ENCODE data around the gene EXOC2. TPM values are rescaled to one million over a fixed set of nuclear protein-coding genes. Genes with fewer than 3 reads are reported as not detected.

Gene EXOC2
- total RNA-seq, 4 donors from 2014 or later: 19.5 to 23.6 (median 20.9) TPM

- WGBS, 2 donors: 91 to 94% methylated on average over 32 of the region's 32 CpGs
- no peak for TF ChIP-seq POLR2A (IDR thresholded peaks at IDR 0.05)
- TF ChIP-seq, protein P1, sequence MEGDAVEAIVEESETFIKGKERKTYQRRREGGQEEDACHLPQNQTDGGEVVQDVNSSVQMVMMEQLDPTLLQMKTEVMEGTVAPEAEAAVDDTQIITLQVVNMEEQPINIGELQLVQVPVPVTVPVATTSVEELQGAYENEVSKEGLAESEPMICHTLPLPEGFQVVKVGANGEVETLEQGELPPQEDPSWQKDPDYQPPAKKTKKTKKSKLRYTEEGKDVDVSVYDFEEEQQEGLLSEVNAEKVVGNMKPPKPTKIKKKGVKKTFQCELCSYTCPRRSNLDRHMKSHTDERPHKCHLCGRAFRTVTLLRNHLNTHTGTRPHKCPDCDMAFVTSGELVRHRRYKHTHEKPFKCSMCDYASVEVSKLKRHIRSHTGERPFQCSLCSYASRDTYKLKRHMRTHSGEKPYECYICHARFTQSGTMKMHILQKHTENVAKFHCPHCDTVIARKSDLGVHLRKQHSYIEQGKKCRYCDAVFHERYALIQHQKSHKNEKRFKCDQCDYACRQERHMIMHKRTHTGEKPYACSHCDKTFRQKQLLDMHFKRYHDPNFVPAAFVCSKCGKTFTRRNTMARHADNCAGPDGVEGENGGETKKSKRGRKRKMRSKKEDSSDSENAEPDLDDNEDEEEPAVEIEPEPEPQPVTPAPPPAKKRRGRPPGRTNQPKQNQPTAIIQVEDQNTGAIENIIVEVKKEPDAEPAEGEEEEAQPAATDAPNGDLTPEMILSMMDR (IDR thresholded peaks at IDR 0.05): no peak
- intact Hi-C loops (cut with DNase I; ENCODE audit: low total_unique reads): no loop called here
- no peak overlapping the region for H3K4me3 ChIP-seq (ENCODE audit: low read depth, poor library complexity, severe bottlenecking)
- no peak for DNase-seq (ENCODE audit: low spot score in 2 of 2)
Observed at GRCh38 chr6:503610-504362, 189.2 kb downstream of the EXOC2 start.

GRCh38 chr6:502761-503160, 190.2 kb downstream of the EXOC2 start:
- no peak for DNase-seq (ENCODE audit: low spot score in 2 of 2)
- no peak overlapping the region for H3K4me3 ChIP-seq (ENCODE audit: low read depth, poor library complexity, severe bottlenecking)
- intact Hi-C loops (cut with DNase I; ENCODE audit: low total_unique reads): no loop called here
- no peak for TF ChIP-seq POLR2A (IDR thresholded peaks at IDR 0.05)
- TF ChIP-seq, protein P1 (IDR thresholded peaks at IDR 0.05): no peak
- 87 to 89% methylated on average over 7 of the region's 7 CpGs for WGBS, 2 donors

GRCh38 chr6:501891-502601, 190.9 kb downstream of the EXOC2 start:
- no peak overlapping the region for H3K4me3 ChIP-seq (ENCODE audit: low read depth, poor library complexity, severe bottlenecking)
- no peak for TF ChIP-seq POLR2A (IDR thresholded peaks at IDR 0.05)
- TF ChIP-seq, protein P1 (IDR thresholded peaks at IDR 0.05): no peak
- intact Hi-C loops (cut with DNase I; ENCODE audit: low total_unique reads): no loop called here
- no peak for DNase-seq (ENCODE audit: low spot score in 2 of 2)
- WGBS, 2 donors: 78 to 84% methylated on average over 22 of the region's 22 CpGs

GRCh38 chr6:499617-500016, 193.3 kb downstream of the EXOC2 start:
- no peak for DNase-seq (ENCODE audit: low spot score in 2 of 2)
- intact Hi-C loops (cut with DNase I; ENCODE audit: low total_unique reads): no loop called here
- WGBS, 2 donors: 92% methylated on average over 3 of the region's 3 CpGs
- no peak for TF ChIP-seq POLR2A (IDR thresholded peaks at IDR 0.05)
- TF ChIP-seq, protein P1 (IDR thresholded peaks at IDR 0.05): no peak
- H3K4me3 ChIP-seq (ENCODE audit: low read depth, poor library complexity, severe bottlenecking): no peak overlapping the region

GRCh38 chr6:498795-499231, 194.1 kb downstream of the EXOC2 start:
- no peak for DNase-seq (ENCODE audit: low spot score in 2 of 2)
- H3K4me3 ChIP-seq (ENCODE audit: low read depth, poor library complexity, severe bottlenecking): no peak overlapping the region
- TF ChIP-seq, protein P1 (IDR thresholded peaks at IDR 0.05): no peak
- no peak for TF ChIP-seq POLR2A (IDR thresholded peaks at IDR 0.05)
- 83 to 84% methylated on average over 9 of the region's 9 CpGs for WGBS, 2 donors
- intact Hi-C loops (cut with DNase I; ENCODE audit: low total_unique reads): no loop called here

Data from lower leg skin (tissue), 4 donors.